GM12891 (cell line): ENCODE data around the gene EPX.

Experiments
- POLR2A ChIP-seq: IDR thresholded peaks from 2 replicates; pipeline ENCODE4 v1.6.1; 2011; ENCODE audit warnings: low read depth, low read length, control low read depth
- POLR2AphosphoS5 ChIP-seq: IDR thresholded peaks from 2 replicates; pipeline ENCODE4 v1.6.1; 2011; ENCODE audit warnings: low read depth, low read length, control low read depth
- TAF1 ChIP-seq: IDR thresholded peaks from 2 replicates; pipeline ENCODE4 v1.6.1; 2011; ENCODE audit warnings: low read depth, low read length, control low read depth

DNA sequence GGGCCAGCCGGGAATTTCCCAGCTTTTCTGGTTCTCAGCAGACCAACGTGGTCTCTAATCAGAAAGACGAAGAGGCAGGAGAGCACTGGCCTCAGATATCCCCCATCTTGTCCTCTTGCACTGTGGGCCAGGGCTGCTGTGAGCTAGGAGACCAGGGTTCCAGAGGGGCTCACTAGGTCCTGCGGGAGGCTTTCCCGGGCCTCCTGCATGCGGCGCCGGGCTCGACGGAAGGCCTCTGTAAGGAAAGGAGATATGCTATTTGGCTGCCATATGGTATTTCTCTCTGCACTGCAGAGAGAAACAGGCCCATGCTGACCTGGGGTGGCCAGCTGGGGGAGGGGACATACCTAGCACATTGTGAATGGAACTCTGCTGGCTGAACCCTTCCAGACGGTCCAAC is 13.4 kb downstream of the EPX start:
- TF ChIP-seq POLR2A (no peak), TAF1 (no peak), POLR2AphosphoS5 (no peak)
